H1 (cell line): ENCODE data around the gene RAB25. TPM values are rescaled to one million over a fixed set of nuclear protein-coding genes. Genes with fewer than 3 reads are reported as not detected.

ENCODE experiments used
- CTCF ChIA-PET: fragments of 300-600 bp; sonication (Branson Sonifier 250); formaldehyde crosslinking; loops from one replicate; lab custom pipeline; 2021; ENCODE audit not compliant: partially characterized antibody; lab: Charles Lee
- POLR2A ChIA-PET: fragments of 300-600 bp; sonication (Branson Sonifier 250); formaldehyde crosslinking; loops from one replicate; lab custom pipeline; 2021; ENCODE audit warnings: inconsistent platforms; ENCODE audit not compliant: partially characterized antibody; lab: Charles Lee
- DNase-seq, 2 experiments: peaks; one replicate each; pipeline versions ENCODE4 v3.0.0 to v3.0.0-alpha.2; 2010 to 2022; ENCODE audit warnings: low spot score in 2 of 2, low read depth in 1 of 2, mixed read lengths in 1 of 2
- FAIRE-seq: peaks from 2 replicates; lab custom pipeline; 2011; peaks lifted over from hg19 to GRCh38; lab: Jason Lieb, UNC
- H2AFZ ChIP-seq: 2 replicates; pipeline ENCODE4 v1.8.1; 2012; ENCODE audit warnings: low read length, inconsistent platforms
- H2AK5ac ChIP-seq: 2 replicates; pipeline ENCODE4 v1.6.1; 2013; ENCODE audit warnings: low read depth, low read length
- H2BK120ac ChIP-seq: replicated peaks from 2 replicates; pipeline ENCODE3; 2013; ENCODE audit warnings: low read depth, low read length, inconsistent platforms
- H2BK12ac ChIP-seq: 2 replicates; pipeline ENCODE4 v1.6.1; 2013; ENCODE audit warnings: low read depth, low read length
- H2BK15ac ChIP-seq: 2 replicates; pipeline ENCODE4 v1.6.1; 2013; ENCODE audit warnings: low read length
- H2BK20ac ChIP-seq: 2 replicates; pipeline ENCODE4 v1.6.1; 2013; ENCODE audit warnings: low read length
- H2BK5ac ChIP-seq: 2 replicates; pipeline ENCODE4 v1.6.1; 2013; ENCODE audit warnings: low read depth, low read length
- H3K14ac ChIP-seq: 2 replicates; pipeline ENCODE4 v1.6.1; 2013; ENCODE audit warnings: inconsistent platforms; ENCODE audit not compliant: insufficient read length
- H3K18ac ChIP-seq: 2 replicates; pipeline ENCODE4 v1.6.1; 2013; ENCODE audit warnings: low read length; ENCODE audit errors: extremely low read depth
- H3K23ac ChIP-seq: 2 replicates; pipeline ENCODE4 v1.6.1; 2013; ENCODE audit warnings: inconsistent platforms; ENCODE audit not compliant: insufficient read length
- H3K23me2 ChIP-seq: 2 replicates; pipeline ENCODE4 v1.6.1; 2013; ENCODE audit warnings: low read depth, low read length
- H3K27ac ChIP-seq: 2 replicates; pipeline ENCODE4 v1.6.1; 2011; ENCODE audit warnings: low read depth, low read length, inconsistent platforms
- H3K27me3 ChIP-seq, 4 experiments: replicated peaks in 1 of 4; 1 replicate in 1 of 4; 2 replicates in 3 of 4; pipeline versions ENCODE4 v1.6.1 to v1.8.1; 2011 to 2013; ENCODE audit warnings: low read length in 3 of 4, mild to moderate bottlenecking in 3 of 4, inconsistent platforms in 2 of 4, mixed read lengths in 2 of 4, moderate library complexity in 1 of 4; ENCODE audit not compliant: control insufficient read depth in 3 of 4, insufficient read depth in 3 of 4; ENCODE audit errors: extremely low read depth in 1 of 4
- H3K36me3 ChIP-seq, 4 experiments: 2 replicates each; pipeline versions ENCODE4 v1.6.1 to v1.8.1; 2011 to 2013; ENCODE audit warnings: mild to moderate bottlenecking in 4 of 4, low read length in 3 of 4, moderate library complexity in 2 of 4, control low read depth in 1 of 4, inconsistent platforms in 1 of 4; ENCODE audit not compliant: insufficient read depth in 4 of 4, control insufficient read depth in 2 of 4
- H3K4ac ChIP-seq: replicated peaks from 2 replicates; pipeline ENCODE3; 2013; ENCODE audit warnings: low read length, low read depth, mixed read lengths, inconsistent platforms; ENCODE audit not compliant: insufficient read length
- H3K4me1 ChIP-seq, 4 experiments: replicated peaks in 1 of 4; 1 replicate in 1 of 4; 2 replicates in 3 of 4; pipeline versions ENCODE4 v1.6.1 to v1.8.1; 2011 to 2013; ENCODE audit warnings: low read length in 3 of 4, inconsistent platforms in 2 of 4, mixed read lengths in 1 of 4; ENCODE audit not compliant: insufficient read depth in 4 of 4, control insufficient read depth in 3 of 4
- H3K4me2 ChIP-seq, 2 experiments: 2 replicates each; pipeline versions ENCODE4 v1.6.1 to v1.8.1; 2011 to 2013; ENCODE audit warnings: low read depth in 2 of 2, low read length in 2 of 2, control low read depth in 1 of 2, inconsistent platforms in 1 of 2, mild to moderate bottlenecking in 1 of 2; ENCODE audit not compliant: insufficient read depth in 1 of 2
- H3K4me3 ChIP-seq, 4 experiments: fragments of 200-600, 300-600 bp in 1 of 4; sonication (generic), shearing (Covaris generic), sonication (Bioruptor Twin) in 1 of 4; 2 replicates each; pipeline versions ENCODE4 v1.5.1 to v1.8.1; 2011 to 2016; ENCODE audit warnings: low read length in 4 of 4, low read depth in 3 of 4, control low read depth in 2 of 4, inconsistent platforms in 2 of 4, mild to moderate bottlenecking in 2 of 4, mixed read lengths in 1 of 4, moderate library complexity in 1 of 4; ENCODE audit not compliant: insufficient read depth in 2 of 4; ENCODE audit errors: extremely low read depth in 1 of 4
- H3K56ac ChIP-seq: replicated peaks from 2 replicates; pipeline ENCODE3; 2013; ENCODE audit warnings: low read depth, mild to moderate bottlenecking, mixed read lengths, low read length, inconsistent platforms; ENCODE audit not compliant: insufficient read length
- H3K79me1 ChIP-seq: 2 replicates; pipeline ENCODE4 v1.6.1; 2013; ENCODE audit warnings: low read depth, low read length, control low read depth
- H3K79me2 ChIP-seq, 2 experiments: 2 replicates each; pipeline versions ENCODE4 v1.6.1 to v1.8.1; 2012 to 2013; ENCODE audit warnings: low read length in 2 of 2, mild to moderate bottlenecking in 2 of 2, inconsistent platforms in 1 of 2; ENCODE audit not compliant: insufficient read depth in 2 of 2, control insufficient read depth in 1 of 2
- H3K9ac ChIP-seq, 4 experiments: replicated peaks in 1 of 4; 1 replicate in 1 of 4; 2 replicates in 3 of 4; pipeline versions ENCODE4 v1.6.1 to v1.8.1; 2011 to 2013; ENCODE audit warnings: low read depth in 3 of 4, low read length in 3 of 4, control low read depth in 2 of 4, mild to moderate bottlenecking in 2 of 4, moderate library complexity in 2 of 4, inconsistent platforms in 1 of 4; ENCODE audit errors: extremely low read depth in 1 of 4
- H3K9me3 ChIP-seq, 2 experiments: 2 replicates each; pipeline versions ENCODE4 v1.6.1 to v1.8.1; 2012 to 2013; ENCODE audit warnings: mild to moderate bottlenecking in 2 of 2, moderate library complexity in 2 of 2, control low read depth in 1 of 2, inconsistent platforms in 1 of 2, low read depth in 1 of 2, low read length in 1 of 2, mixed read lengths in 1 of 2; ENCODE audit not compliant: insufficient read depth in 2 of 2
- H4K20me1 ChIP-seq, 2 experiments: replicated peaks in 1 of 2; 2 replicates each; pipeline versions ENCODE3 to v1.8.1; 2011 to 2013; ENCODE audit warnings: inconsistent platforms in 2 of 2, low read length in 2 of 2, mild to moderate bottlenecking in 1 of 2; ENCODE audit not compliant: insufficient read depth in 2 of 2, control insufficient read depth in 1 of 2
- H4K5ac ChIP-seq: 2 replicates; pipeline ENCODE4 v1.6.1; 2013; ENCODE audit warnings: low read length, low read depth, mixed read lengths, inconsistent platforms; ENCODE audit not compliant: insufficient read length
- H4K8ac ChIP-seq: 2 replicates; pipeline ENCODE4 v1.8.0; 2013; ENCODE audit warnings: mild to moderate bottlenecking, moderate library complexity, low read length, inconsistent platforms; ENCODE audit not compliant: insufficient read depth; ENCODE audit errors: extremely low read depth
- H4K91ac ChIP-seq: replicated peaks from 2 replicates; pipeline ENCODE3; 2013; ENCODE audit warnings: low read length, mixed read lengths, inconsistent platforms; ENCODE audit not compliant: insufficient read length
- ATF3 ChIP-seq: IDR thresholded peaks from 2 replicates; pipeline ENCODE4 v1.6.1; 2011; ENCODE audit warnings: low read depth, mild to moderate bottlenecking, low read length; ENCODE audit not compliant: insufficient read depth
- CBX8 ChIP-seq: fragments of 300-800, 300-1000 bp; sonication (generic); IDR thresholded peaks from 2 replicates; pipeline ENCODE4 v1.7.1; 2016; ENCODE audit warnings: low read depth, low read length, borderline replicate concordance
- CTBP2 ChIP-seq: IDR thresholded peaks from 2 replicates; pipeline ENCODE4 v1.7.0; 2011; ENCODE audit warnings: borderline replicate concordance, mild to moderate bottlenecking, moderate library complexity, mixed read lengths, low read length; ENCODE audit not compliant: insufficient read depth, insufficient read length
- HDAC6 ChIP-seq: IDR thresholded peaks from one replicate; pipeline ENCODE4 v1.7.1; 2012; ENCODE audit warnings: low read depth, mild to moderate bottlenecking, inconsistent platforms, low read length, moderate library complexity
- JUN ChIP-seq: IDR thresholded peaks from 2 replicates; pipeline ENCODE4 v1.6.1; 2011; ENCODE audit warnings: low read depth, mild to moderate bottlenecking, improper control_type of control experiment, low read length
- KDM1A ChIP-seq: fragments of 200-600, 300-600 bp; sonication (generic); IDR thresholded peaks from 2 replicates; pipeline ENCODE4 v1.7.1; 2016; ENCODE audit warnings: mild to moderate bottlenecking, low read length, borderline replicate concordance
- MAFK ChIP-seq: IDR thresholded peaks from 2 replicates; pipeline ENCODE4 v1.6.1; 2012; ENCODE audit warnings: low read depth, mild to moderate bottlenecking, improper control_type of control experiment, low read length
- RNF2 ChIP-seq: fragments of 200-900, 300-1000 bp; sonication (generic); IDR thresholded peaks from 2 replicates; pipeline ENCODE4 v1.7.1; 2016; ENCODE audit warnings: borderline replicate concordance, low read depth, mild to moderate bottlenecking, antibody characterized with exemption, low read length; ENCODE audit not compliant: poor library complexity, severe bottlenecking; ENCODE audit errors: missing control alignments
- SAP30 ChIP-seq: fragments of 300-600 bp; sonication (generic); IDR thresholded peaks from 2 replicates; pipeline ENCODE4 v1.7.1; 2012; ENCODE audit warnings: low read length, moderate library complexity, mild to moderate bottlenecking, inconsistent platforms; ENCODE audit not compliant: insufficient read depth, insufficient replicate concordance
- SP4 ChIP-seq: IDR thresholded peaks from 2 replicates; pipeline ENCODE4 v1.6.1; 2012; ENCODE audit warnings: low read length, inconsistent platforms
- WGBS, 2 experiments: shearing (Covaris generic) in 1 of 2; methylation state at CpG; one replicate each; pipeline versions ENCODE4 v1.1.6 to v1.1.7; 2013 to 2015; ENCODE audit warnings: low lambda C conversion rate in 2 of 2, mixed read lengths in 2 of 2, inconsistent platforms in 1 of 2, low coverage in 1 of 2, missing lambda C conversion rate in 1 of 2; ENCODE audit not compliant: insufficient replicate concordance in 2 of 2, insufficient coverage in 1 of 2, insufficient read length in 1 of 2; ENCODE audit errors: extremely low coverage in 1 of 2, missing lambda C conversion rate in 1 of 2; 5-methylcytosine and 5-hydroxymethylcytosine counted together
- polyA plus RNA-seq, 7 experiments: library from polyadenylated mRNA; depleted of rRNA in 3 of 7; stranded (reverse) in 5 of 7; unstranded in 2 of 7; fragments of >200 nt in 5 of 7; fragments of 200-250 nt in 2 of 7; gene quantifications; 1 replicate in 5 of 7; 2 replicates in 1 of 7; 4 replicates in 1 of 7; pipeline versions ENCODE4 v1.2.1 to v1.2.3, GENCODE V29; 2011 to 2013; ENCODE audit warnings: missing spikeins in 2 of 7, mixed read lengths in 2 of 7
- total RNA-seq: library from RNA; stranded (reverse); fragmentation: NEBNext Ultra II Directional; extraction: Animal tissue kit (Norgen Biotek cat#: 25700); gene quantifications from 2 replicates; pipeline ENCODE4 v1.2.1, GENCODE V29; 2021

The RAB25 gene
- total and polyA plus RNA-seq, 2 of the 8 experiments (the other 6 are each of a cell fraction or from before 2014, with no cell fraction given), result 34.8 to 98.2 TPM

- Histone ChIP-seq H4K91ac (no peak overlapping the region), H2AFZ (no peak overlapping the region), H3K4me1 (peaks cover 3 to 16% (median 12%) of the 10 kb centered on the region in 4 experiments), H3K79me1 (no peaks in the 10 kb centered on the region), H2BK120ac (no peak overlapping the region), H4K20me1 (peaks cover 7 to 8% of the 10 kb centered on the region in 2 experiments), H4K5ac (no peak overlapping the region), H2BK15ac (peak overlapping the region; percentile 53; the same call in 1 of the 2 replicates), H3K4me2 (no peak overlapping the region; a peak in 1 of 4 replicates), H2AK5ac (peak overlapping the region; percentile 40; the same call in 1 of the 2 replicates), H3K27me3 (peaks cover 0 to 2% (median 0%) of the 10 kb centered on the region in 4 experiments; a peak in 1 of 7 replicates), H3K4me3 (no peak overlapping the region), H3K56ac (no peak overlapping the region), H3K9me3 (no peaks in the 10 kb centered on the region), H4K8ac (no peak overlapping the region), H3K4ac (no peak overlapping the region), H3K9ac (no peak overlapping the region), H3K18ac (no peak overlapping the region), H3K36me3 (no peaks in the 10 kb centered on the region), H3K23ac (no peak overlapping the region), H2BK5ac (no peak overlapping the region), H3K23me2 (peaks cover 13% of the 10 kb centered on the region), H3K79me2 (no peaks in the 10 kb centered on the region; a peak in 1 of 4 replicates), H3K27ac (no peak overlapping the region), H3K14ac (no peak overlapping the region), H2BK12ac (peak overlapping the region; percentile 60; the same call in 1 of the 2 replicates), H2BK20ac (no peak overlapping the region)
- POLR2A ChIA-PET, result interaction anchor here (0.6 to 28.0 kb wide), 7 partner anchors 8 to 81 kb away, joined by 3 to 763 read pairs (median 3); partner anchors contain the start of genes MEX3A, SEMA4A and SLC25A44
- 87% methylated on average over 10 of the region's 10 CpGs; no CpG with 5 or more reads in 1 of the 2 experiments for WGBS, 2 experiments
- CTCF ChIA-PET, result interaction anchor here (1.0 to 42.4 kb wide), 6 partner anchors 14 to 113 kb away, joined by 3 to 1994 read pairs (median 6); partner anchors contain the start of gene MEX3A
- FAIRE-seq (no peak), DNase-seq (no peak)
- TF ChIP-seq HDAC6 (no peak), RNF2 (no peak), KDM1A (no peak), ATF3 (no peak), CTBP2 (no peak), SP4 (no peak), CBX8 (no peak), JUN (no peak), MAFK (no peak), SAP30 (no peak)
These were observed 51.5 kb downstream of the RAB25 start for GRCh38 chr1:156112276-156113137.
